ENCODE results near the gene TNRC6B.
"Not testable (repeated sequence)": the region's sequence is repeated elsewhere in the genome, so short reads cannot be mapped to it uniquely, and the experiment has no call there.

The TNRC6B gene

DNA sequence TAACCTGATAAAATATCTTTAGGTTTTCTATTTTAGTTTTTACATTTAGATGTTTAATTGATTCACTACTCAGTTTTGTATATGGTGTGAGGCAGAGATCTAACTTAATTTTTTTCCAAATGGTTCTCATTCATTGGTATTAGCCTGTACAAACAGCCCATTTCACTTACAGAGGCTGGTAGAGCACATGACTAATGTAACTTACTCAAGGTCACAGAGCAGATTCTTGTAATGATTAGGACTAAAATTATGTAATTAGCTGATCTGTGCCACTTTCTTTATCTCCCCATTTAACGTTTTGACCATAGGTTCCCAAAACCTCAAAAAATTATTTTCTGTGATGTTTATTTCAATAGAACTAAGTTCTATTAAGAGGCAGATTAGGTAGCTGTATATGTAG, 16.5 kb upstream of the TNRC6B start:
- Histone ChIP-seq H3K36me3 (ENCODE audit: control insufficient read depth in 1 of 2, insufficient read depth in 2 of 2, low read length in 2 of 2) (no peaks in the 10 kb centered on the region), H3K9me3 (ENCODE audit: control insufficient read depth in 1 of 2, low read length in 2 of 2) (no peaks in the 10 kb centered on the region), H3K4me3 (ENCODE audit: low read depth in 1 of 2, low read length in 2 of 2) (no peak overlapping the region), H3K27me3 (ENCODE audit: low read depth, low read length) (no peaks in the 10 kb centered on the region), H3K27ac (ENCODE audit: low read length) (no peak overlapping the region), H3K4me1 (ENCODE audit: control insufficient read depth in 1 of 2, insufficient read depth in 2 of 2, low read length in 2 of 2) (peaks cover 0 to 8% of the 10 kb centered on the region in 2 donors)

DNA sequence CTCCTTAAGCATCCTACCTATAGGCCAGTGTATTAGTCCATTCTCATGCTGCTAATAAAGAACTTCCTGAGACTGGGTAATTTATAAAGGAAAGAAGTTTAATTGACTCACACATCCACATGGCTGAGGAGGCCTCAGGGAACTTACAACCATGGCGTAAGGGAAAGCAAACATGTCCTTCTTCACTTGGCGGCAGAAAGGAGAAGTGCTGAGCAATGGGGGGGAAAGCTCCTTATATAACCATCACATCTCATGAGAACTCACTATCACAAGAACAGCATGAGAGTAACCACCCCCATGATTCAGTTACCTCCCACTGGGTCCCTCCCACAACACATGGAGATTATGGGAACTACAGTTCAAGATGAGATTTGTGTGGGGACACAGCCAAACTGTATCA, 12.2 kb upstream of the TNRC6B start:
- not testable (repeated sequence) for H3K36me3 ChIP-seq (ENCODE audit: control insufficient read depth in 1 of 2, insufficient read depth in 2 of 2, low read length in 2 of 2)

DNA sequence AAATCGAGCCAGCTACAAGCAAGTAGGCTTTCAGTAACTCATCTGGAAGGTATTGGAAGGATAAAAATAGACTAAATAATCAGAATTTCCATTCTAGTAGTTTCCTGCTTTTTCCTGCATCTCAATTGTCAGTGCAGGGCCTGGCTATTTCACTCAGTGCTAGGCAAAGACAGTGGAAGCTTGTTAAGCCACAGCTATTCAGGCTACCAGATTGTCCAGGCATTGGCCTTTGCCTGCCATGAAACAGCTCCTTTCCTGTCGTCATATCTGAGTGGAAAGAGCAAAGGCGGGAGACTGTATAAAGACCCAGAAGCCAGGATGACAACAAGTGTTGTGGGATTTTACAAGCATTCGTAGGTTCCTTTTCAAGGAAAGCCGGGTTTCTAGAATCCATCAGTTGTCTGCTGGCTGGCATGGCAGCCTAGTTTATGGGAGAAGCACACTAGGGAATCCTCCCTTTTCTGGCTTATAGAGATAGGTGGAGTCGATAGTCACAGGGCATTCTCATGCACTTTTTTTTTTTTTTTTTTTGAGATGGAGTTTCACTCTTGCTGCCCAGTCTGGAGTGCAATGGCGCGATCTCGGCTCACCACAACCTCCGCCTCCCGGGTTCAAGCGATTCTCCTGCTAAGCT, 2.0 kb upstream of the TNRC6B start:
- H3K9me3 ChIP-seq (ENCODE audit: control insufficient read depth in 1 of 2, low read length in 2 of 2): no peaks in the 10 kb centered on the region
- no peak overlapping the region for H3K4me3 ChIP-seq (ENCODE audit: low read depth in 1 of 2, low read length in 2 of 2)
- H3K27me3 ChIP-seq (ENCODE audit: low read depth, low read length): no peaks in the 10 kb centered on the region
- no peak overlapping the region for H3K27ac ChIP-seq (ENCODE audit: low read length)
- peaks cover 19 to 27% of the 10 kb centered on the region in 2 donors for H3K4me1 ChIP-seq (ENCODE audit: control insufficient read depth in 1 of 2, insufficient read depth in 2 of 2, low read length in 2 of 2)
- H3K36me3 ChIP-seq (ENCODE audit: control insufficient read depth in 1 of 2, insufficient read depth in 2 of 2, low read length in 2 of 2): no peaks in the 10 kb centered on the region

More for the DNA sequence above, 12.2 kb upstream of the TNRC6B start:
- H3K4me3 ChIP-seq (ENCODE audit: low read depth in 1 of 2, low read length in 2 of 2); H3K9me3 ChIP-seq (ENCODE audit: control insufficient read depth in 1 of 2, low read length in 2 of 2); H3K27ac ChIP-seq (ENCODE audit: low read length); H3K4me1 ChIP-seq (ENCODE audit: control insufficient read depth in 1 of 2, insufficient read depth in 2 of 2, low read length in 2 of 2); H3K27me3 ChIP-seq (ENCODE audit: low read depth, low read length): not testable (repeated sequence)

DNA sequence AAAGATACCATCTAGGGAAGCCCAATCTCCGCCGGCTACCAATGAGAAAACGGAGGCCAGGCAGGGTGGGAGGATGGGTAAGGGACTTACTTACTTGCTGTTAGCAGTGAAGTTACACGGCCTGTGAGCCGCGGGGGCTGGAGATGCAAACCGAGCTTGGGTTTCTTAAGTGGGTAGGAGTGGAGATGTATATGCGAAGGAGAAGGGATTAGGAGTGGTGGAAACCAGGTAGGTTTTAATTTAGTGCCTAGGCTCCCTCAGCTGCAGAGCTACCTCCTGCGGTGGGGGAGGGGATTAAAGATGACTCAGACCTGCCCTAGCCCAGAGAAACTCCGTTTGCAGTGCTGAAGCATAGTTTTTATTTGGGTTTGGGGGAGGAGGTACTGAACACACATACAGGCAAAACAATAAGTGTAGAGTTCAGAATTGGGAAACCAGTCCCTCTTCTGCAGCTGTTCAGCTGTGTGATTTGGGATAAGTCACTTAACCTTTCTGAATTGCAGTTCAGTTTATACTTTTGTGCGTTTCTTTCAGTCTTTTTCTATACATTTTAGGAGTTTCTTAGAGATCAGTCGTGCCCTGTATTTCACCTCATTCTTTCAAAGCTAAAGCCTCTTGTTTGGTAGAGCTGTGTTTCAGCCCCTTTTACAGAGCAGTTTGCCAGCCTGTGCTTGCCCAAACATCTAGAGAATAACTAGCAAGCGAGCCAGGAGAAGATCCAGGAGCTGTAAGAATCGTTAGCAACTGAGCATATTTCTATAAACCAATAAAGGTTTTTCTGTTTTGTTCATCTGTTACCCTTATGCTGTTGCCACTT, 596 bp upstream of the TNRC6B start:
- Histone ChIP-seq H3K36me3 (ENCODE audit: control insufficient read depth in 1 of 2, insufficient read depth in 2 of 2, low read length in 2 of 2) (no peaks in the 10 kb centered on the region), H3K27ac (ENCODE audit: low read length) (peak overlapping the region; percentile 97), H3K4me1 (ENCODE audit: control insufficient read depth in 1 of 2, insufficient read depth in 2 of 2, low read length in 2 of 2) (peaks cover 27 to 37% of the 10 kb centered on the region in 2 donors), H3K4me3 (ENCODE audit: low read depth in 1 of 2, low read length in 2 of 2) (peak overlapping the region; percentile 92 to 99), H3K27me3 (ENCODE audit: low read depth, low read length) (no peaks in the 10 kb centered on the region), H3K9me3 (ENCODE audit: control insufficient read depth in 1 of 2, low read length in 2 of 2) (no peaks in the 10 kb centered on the region)

DNA sequence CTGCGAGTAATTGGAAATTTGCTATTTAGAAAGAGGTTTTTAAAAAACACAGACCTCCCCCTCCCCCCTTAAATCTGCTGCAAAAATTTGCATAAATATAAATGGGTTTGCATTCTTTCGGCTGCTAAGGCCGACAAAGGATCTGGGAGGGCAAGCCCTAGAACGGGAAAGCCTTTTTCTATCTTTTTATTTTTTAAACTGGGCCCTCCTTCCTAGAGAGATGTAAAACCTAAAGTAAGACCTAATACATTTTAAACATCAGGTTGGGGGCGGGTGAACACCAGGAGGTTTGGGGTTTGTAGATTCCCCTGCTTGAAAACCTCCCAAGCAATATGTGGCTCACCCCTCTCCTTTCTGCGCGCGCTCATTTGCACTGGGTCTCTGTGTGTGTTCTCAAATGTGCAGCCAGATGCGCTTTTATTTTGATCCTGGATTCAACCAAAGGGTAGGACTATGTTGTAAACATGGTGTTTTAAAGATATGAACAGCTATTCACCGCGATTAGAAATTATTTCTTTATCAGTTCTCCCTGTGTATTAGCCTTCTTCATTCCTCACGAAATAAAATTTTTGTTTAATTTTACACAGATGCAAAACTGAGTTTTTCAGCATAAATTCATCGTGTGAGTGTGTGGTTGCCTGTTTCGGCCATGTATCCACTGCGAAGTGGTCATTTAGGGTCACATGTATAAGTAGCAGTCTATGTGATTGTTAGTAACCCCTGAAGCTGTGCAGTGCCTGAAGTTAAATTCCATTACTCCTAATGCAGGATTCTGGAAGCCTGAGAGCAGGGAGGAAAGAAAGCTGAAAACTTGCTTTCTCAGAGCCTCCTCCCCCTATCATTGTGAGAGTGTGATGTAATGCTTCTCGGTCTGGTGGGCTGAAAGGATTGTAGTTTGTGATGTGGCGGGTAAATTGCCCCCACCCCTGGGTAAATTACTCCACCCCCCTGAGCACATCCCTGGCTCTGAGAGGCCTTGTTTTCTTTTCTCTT, 988 bp downstream of the TNRC6B start:
- Histone ChIP-seq H3K9me3 (ENCODE audit: control insufficient read depth in 1 of 2, low read length in 2 of 2) (no peaks in the 10 kb centered on the region), H3K4me3 (ENCODE audit: low read depth in 1 of 2, low read length in 2 of 2) (peak overlapping the region; percentile 92 to 99), H3K4me1 (ENCODE audit: control insufficient read depth in 1 of 2, insufficient read depth in 2 of 2, low read length in 2 of 2) (peaks cover 27 to 52% of the 10 kb centered on the region in 2 donors), H3K27me3 (ENCODE audit: low read depth, low read length) (no peaks in the 10 kb centered on the region), H3K27ac (ENCODE audit: low read length) (peak overlapping the region; percentile 97), H3K36me3 (ENCODE audit: control insufficient read depth in 1 of 2, insufficient read depth in 2 of 2, low read length in 2 of 2) (no peaks in the 10 kb centered on the region)

DNA sequence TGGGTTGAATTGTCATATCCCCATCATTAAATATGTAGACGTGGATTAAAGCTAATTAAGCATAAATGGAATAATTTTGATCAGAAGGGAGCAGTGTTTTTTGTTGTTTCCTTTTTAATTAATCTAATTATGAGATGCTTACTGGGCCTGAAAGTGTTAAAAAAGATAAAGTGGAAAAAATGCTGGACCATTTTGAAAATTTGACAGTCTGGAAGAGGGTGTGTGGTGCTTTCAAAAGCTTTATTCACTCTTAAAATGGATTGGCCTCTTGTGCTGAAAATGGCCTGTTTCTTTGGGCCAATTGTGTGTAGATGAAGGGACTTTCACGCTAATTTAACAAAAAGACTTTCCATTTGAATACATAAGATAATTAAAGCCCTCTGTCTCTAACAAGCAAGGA, 1.8 kb downstream of the TNRC6B start:
- H3K4me1 ChIP-seq (ENCODE audit: control insufficient read depth in 1 of 2, insufficient read depth in 2 of 2, low read length in 2 of 2): peaks cover 35 to 57% of the 10 kb centered on the region in 2 donors
- no peaks in the 10 kb centered on the region for H3K27me3 ChIP-seq (ENCODE audit: low read depth, low read length)
- H3K4me3 ChIP-seq (ENCODE audit: low read depth in 1 of 2, low read length in 2 of 2): peak overlapping the region; percentile 92 to 99
- no peaks in the 10 kb centered on the region for H3K36me3 ChIP-seq (ENCODE audit: control insufficient read depth in 1 of 2, insufficient read depth in 2 of 2, low read length in 2 of 2)
- no peaks in the 10 kb centered on the region for H3K9me3 ChIP-seq (ENCODE audit: control insufficient read depth in 1 of 2, low read length in 2 of 2)
- H3K27ac ChIP-seq (ENCODE audit: low read length): peak overlapping the region; percentile 97

DNA sequence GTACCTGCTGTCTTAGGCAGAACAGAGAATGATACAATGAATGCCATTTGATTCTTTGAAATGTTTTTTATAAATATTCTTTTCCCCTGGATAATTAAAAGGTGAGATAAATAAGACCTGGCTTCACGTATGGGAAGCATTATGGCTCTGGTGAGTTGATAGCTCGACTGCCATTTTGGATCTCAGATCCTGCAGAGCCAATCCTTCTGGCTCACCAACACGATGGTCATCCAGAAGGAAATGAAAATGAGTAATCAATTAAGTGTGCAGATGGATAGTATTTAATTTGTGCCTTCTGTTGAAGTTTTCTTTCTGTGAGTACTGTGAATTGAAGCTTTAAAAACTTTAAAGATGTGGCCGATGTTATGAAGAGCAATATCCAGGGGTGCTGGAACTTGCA, 2.7 kb downstream of the TNRC6B start:
- no peaks in the 10 kb centered on the region for H3K36me3 ChIP-seq (ENCODE audit: control insufficient read depth in 1 of 2, insufficient read depth in 2 of 2, low read length in 2 of 2)
- H3K9me3 ChIP-seq (ENCODE audit: control insufficient read depth in 1 of 2, low read length in 2 of 2): no peaks in the 10 kb centered on the region
- H3K4me1 ChIP-seq (ENCODE audit: control insufficient read depth in 1 of 2, insufficient read depth in 2 of 2, low read length in 2 of 2): peaks cover 37 to 58% of the 10 kb centered on the region in 2 donors
- peak overlapping the region; percentile 13 to 92 for H3K4me3 ChIP-seq (ENCODE audit: low read depth in 1 of 2, low read length in 2 of 2)
- no peaks in the 10 kb centered on the region for H3K27me3 ChIP-seq (ENCODE audit: low read depth, low read length)
- peak overlapping the region; percentile 4 for H3K27ac ChIP-seq (ENCODE audit: low read length)

DNA sequence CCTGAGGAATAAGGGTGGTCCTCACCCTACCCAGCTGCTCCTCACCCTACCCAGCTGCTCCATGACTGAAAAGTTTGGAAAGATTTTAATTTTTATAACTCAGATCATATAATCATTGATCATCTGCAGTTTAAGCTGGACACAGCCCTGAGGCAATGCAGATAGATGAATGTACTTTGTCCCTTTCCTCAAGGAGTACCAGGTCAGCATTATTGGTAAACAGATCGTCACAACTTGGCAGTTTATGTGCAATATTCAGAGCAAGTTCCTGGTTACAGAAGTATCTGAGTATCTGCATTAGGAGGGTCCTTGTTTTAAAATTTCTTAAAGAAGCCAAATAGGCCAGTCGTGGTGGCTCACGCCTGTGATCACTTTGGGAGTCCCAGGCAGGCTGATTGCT, 3.6 kb downstream of the TNRC6B start:
- no peaks in the 10 kb centered on the region for H3K36me3 ChIP-seq (ENCODE audit: control insufficient read depth in 1 of 2, insufficient read depth in 2 of 2, low read length in 2 of 2)
- no peaks in the 10 kb centered on the region for H3K27me3 ChIP-seq (ENCODE audit: low read depth, low read length)
- H3K4me1 ChIP-seq (ENCODE audit: control insufficient read depth in 1 of 2, insufficient read depth in 2 of 2, low read length in 2 of 2): peaks cover 37 to 58% of the 10 kb centered on the region in 2 donors
- no peaks in the 10 kb centered on the region for H3K9me3 ChIP-seq (ENCODE audit: control insufficient read depth in 1 of 2, low read length in 2 of 2)
- no peak overlapping the region for H3K27ac ChIP-seq (ENCODE audit: low read length)
- H3K4me3 ChIP-seq (ENCODE audit: low read depth in 1 of 2, low read length in 2 of 2): peak overlapping the region; percentile 3 to 13

DNA sequence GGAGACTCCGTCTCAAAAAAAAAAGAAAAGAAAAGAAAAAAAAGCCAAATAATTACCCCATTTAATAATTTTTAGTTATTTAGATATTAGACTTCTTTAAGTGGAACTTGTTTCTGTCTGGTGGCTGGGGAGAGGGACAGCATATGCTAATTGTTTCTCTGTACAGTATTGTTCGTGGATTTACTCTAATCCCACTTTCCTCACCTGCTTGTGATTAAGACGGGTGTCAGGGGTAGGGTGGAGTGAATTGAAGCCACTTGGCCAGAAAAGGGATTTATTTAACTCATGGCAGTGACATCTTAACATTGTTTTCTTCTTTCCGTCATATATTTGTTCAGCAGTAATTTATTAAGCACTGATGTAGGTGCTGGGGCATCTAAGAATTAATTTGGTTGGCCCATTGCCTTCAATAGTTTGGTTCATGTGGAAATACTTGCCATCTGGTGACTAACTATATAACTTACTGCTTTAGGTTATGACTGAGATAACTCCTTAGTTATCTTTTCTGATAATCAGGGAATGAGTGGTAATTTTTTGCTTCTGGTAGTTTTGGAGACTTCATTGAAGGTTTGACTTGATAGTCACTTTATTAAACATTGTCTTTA, 4.6 kb downstream of the TNRC6B start:
- H3K36me3 ChIP-seq (ENCODE audit: control insufficient read depth in 1 of 2, insufficient read depth in 2 of 2, low read length in 2 of 2): no peaks in the 10 kb centered on the region
- H3K4me1 ChIP-seq (ENCODE audit: control insufficient read depth in 1 of 2, insufficient read depth in 2 of 2, low read length in 2 of 2): peaks cover 30 to 48% of the 10 kb centered on the region in 2 donors
- H3K4me3 ChIP-seq (ENCODE audit: low read depth in 1 of 2, low read length in 2 of 2): no peak overlapping the region
- peak overlapping the region; percentile 39 for H3K27ac ChIP-seq (ENCODE audit: low read length)
- H3K9me3 ChIP-seq (ENCODE audit: control insufficient read depth in 1 of 2, low read length in 2 of 2): no peaks in the 10 kb centered on the region
- H3K27me3 ChIP-seq (ENCODE audit: low read depth, low read length): no peaks in the 10 kb centered on the region

DNA sequence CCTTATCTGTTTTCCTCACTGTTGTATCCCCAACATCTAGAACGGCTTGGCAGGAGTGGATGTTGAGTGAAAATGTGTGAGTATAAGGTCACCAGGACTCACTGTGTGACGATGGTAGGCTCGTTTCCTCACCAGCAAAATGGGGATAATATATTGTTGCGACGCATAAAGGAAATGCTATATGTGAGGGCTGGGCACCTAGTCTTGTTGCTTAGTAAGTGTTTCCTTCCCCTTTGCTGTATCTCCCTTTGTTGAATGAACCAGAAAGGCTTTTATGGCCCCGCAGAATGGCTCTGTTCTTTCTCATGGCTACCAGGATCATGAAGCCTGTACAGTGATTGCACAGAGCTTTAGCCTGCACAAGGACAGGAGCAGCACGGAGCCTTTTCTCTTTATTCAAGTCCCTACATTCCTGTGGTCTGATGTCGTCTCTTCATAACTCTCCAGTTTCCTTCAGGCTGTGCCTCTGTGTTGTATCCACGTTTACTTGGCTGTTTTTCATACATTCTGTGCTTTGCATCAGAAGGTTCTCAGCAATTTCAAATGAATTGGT, 5.4 kb downstream of the TNRC6B start:
- Histone ChIP-seq H3K4me1 (ENCODE audit: control insufficient read depth in 1 of 2, insufficient read depth in 2 of 2, low read length in 2 of 2) (peaks cover 30 to 48% of the 10 kb centered on the region in 2 donors), H3K9me3 (ENCODE audit: control insufficient read depth in 1 of 2, low read length in 2 of 2) (no peaks in the 10 kb centered on the region), H3K4me3 (ENCODE audit: low read depth in 1 of 2, low read length in 2 of 2) (peak overlapping the region in 1 of 2 donors; percentile 23), H3K36me3 (ENCODE audit: control insufficient read depth in 1 of 2, insufficient read depth in 2 of 2, low read length in 2 of 2) (no peaks in the 10 kb centered on the region), H3K27me3 (ENCODE audit: low read depth, low read length) (no peaks in the 10 kb centered on the region), H3K27ac (ENCODE audit: low read length) (peak overlapping the region; percentile 39)
